ENCODE data around the gene PLD2.
"Not testable (repeated sequence)": the region's sequence is repeated elsewhere in the genome, so short reads cannot be mapped to it uniquely, and the experiment has no call there.

Gene PLD2

DNA sequence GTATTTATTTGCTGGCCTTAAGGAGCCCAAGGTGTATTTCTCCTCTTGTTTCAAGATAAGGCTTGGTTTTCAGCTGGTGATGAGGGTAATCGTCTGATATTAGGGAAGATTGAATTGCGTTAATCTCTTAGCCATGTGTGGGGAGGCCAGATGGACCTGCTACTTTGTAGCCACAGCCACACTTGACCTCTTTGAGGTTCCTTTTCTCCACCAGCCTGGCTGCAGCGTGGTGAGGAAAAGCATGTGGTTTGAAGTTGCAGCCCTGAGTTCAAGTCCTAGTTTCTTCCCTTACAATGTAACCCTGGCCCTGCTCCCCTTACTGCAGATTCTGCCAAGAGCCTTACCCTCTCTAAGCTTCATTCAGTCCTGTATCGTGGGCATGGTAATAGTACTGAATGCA, 29.3 kb downstream of the PLD2 start:
- DNase-seq (ENCODE audit: low spot score): no peak

DNA sequence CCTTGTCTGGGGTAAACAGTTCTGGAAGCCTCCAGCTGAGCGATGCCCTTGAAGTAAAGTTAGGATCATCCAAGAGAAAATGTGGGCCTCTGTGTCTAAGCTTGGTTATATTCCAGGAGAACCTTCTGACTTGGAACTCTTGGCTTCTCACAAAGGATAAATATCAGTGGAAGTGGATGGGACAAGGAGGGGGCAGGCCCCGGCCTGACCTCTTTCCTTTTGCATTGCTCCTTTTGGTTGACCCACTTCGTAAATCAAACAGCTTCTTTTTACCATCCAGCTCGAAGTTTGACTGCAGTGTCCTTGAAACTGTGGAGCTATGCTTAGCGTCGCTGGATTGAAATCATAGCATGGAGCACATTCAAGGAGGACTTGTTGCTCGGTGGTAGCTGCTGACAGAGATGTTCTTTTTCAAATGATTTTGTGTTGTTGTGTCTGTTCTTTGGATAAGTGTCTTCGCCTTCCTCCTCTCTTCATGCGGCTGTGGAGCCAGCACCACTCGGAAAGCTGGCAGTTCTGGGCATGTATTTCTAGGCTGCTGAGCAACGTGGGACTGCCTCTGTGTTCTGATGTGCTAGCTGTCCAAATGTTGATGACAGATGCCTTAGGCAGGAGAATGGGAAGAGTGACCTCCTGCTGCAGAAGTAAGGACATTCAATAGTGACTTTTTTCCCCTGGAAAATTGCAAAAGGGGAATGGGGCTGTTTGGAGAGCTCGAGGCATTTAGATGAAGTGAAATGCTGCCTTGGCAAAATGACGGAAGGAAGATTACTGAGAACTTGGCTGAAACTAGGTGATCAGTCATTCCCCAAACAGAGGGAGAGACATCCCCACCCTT, 30.7 kb downstream of the PLD2 start:
- peak; percentile 82 for DNase-seq (ENCODE audit: low spot score)

DNA sequence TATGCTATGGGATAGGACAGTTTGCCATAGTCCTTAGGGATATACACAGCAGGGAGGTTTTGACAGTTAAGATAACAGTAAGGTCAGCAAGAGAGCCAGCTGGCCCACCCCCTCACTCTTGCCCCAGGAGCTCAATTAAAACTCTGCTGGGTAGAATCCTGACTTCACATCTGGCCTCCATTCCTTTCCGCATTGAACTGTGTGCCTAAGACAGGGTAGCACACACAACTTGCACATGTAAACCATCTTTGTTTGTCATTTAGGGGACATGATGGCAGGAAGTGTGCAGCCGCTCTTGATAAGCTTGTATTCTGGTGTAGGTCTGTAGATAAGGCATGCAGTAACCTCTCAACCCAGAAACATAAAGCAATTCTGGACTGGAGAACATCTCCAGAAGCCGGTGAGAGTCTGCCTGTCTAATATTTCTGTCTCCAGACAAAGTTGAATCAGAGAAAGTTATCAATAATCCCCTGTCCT, 31.4 kb downstream of the PLD2 start:
- no peak for DNase-seq (ENCODE audit: low spot score)

DNA sequence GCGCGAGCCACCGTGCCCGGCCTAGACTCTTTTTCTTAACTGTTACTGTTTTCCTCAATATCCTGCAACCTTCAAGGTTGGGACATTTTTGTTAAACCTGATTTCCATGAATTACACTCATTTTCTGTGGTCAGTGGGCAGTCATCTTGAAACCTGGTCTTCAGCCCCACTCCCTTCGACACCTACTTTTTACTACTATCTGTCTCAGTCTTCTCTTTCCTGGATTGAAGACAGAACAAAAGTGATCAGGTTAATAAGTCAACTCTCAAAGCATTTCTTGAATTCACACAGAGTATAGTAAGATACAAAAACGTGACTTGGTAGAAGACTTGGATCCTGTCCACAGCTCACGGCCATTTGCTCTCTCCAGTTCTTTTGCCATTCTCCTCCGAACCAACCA, 32.3 kb downstream of the PLD2 start:
- DNase-seq (ENCODE audit: low spot score): no peak

DNA sequence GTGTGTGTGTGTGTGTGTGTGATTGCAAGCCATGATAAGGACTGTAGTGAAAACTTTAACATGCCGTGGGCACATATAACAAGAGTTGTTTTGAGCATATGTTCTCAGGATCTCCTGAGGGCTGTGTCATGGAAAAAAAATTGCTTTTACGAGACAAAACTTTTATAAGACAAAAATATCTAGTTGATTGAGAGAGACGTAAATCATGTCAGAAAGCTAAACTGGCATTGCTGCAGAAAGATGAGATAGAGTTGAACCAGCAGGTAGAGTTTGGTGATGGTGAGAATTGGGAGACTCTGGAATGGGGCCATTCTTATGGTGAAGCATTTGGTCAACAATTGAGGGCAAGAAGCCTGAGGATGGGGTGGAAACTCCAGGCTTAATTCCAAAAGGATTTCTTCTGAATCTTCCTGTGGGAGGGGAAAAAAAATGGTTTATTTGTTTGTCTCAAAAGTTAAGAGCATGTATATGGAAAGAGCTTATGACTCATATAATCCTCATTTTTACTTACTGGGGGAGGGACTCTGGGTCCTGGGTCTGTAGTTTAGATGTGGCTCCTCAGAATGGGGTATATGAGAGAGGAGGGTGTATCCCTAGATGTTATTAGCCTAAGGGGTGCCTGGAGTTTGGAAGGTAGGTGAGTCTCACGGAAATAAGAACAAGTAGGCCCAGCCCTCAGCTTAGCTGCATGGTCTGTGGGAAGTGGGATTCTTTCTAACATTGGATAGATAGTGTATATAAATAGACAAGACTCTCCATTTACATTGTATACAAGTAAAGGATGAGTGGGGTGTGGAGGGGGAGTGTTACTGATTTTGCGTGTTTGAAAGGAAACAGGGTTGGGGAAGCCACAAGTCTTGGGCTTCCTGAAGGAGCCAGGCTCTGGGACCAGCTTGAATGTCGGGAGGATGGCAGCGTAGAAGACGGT, 33.3 kb downstream of the PLD2 start:
- no peak for DNase-seq (ENCODE audit: low spot score)

DNA sequence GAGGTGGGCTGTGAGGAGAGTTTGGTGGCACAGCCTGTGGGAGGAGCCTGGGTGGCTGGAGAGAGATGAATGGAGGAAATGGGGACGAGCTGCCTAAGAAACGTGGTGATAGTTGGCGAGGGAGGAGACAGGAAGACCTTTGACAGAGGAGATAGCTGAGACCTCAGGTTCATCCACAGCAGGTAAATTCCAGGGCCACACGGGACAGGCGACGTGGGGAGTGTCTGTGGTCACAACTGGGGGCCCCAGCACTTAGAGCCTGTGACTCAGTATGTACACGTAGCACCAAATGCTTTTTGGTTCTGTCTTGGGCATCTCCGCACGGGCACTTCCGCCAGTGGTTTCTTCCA, 33.9 kb downstream of the PLD2 start:
- no peak for DNase-seq (ENCODE audit: low spot score)

DNA sequence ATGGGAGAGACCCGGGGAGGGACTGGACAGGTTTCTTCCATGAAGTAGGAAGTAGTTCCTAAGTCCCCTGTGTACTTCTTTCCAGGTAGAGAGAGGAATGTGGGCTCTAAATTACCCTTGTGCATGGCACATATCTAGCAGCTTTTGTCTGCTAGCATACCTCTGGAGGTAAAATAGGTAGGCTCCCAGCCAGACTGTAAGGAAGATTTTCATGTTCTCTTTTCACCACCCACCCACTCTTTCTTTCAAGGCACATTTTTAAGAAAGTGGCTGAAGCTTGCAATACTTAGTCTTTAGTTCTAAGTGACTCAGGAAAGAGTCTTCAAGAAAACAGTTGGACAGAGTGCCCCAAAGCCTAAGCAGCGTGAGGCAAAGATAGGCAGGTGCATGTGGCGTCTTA, 35.4 kb downstream of the PLD2 start:
- DNase-seq (ENCODE audit: low spot score): no peak

DNA sequence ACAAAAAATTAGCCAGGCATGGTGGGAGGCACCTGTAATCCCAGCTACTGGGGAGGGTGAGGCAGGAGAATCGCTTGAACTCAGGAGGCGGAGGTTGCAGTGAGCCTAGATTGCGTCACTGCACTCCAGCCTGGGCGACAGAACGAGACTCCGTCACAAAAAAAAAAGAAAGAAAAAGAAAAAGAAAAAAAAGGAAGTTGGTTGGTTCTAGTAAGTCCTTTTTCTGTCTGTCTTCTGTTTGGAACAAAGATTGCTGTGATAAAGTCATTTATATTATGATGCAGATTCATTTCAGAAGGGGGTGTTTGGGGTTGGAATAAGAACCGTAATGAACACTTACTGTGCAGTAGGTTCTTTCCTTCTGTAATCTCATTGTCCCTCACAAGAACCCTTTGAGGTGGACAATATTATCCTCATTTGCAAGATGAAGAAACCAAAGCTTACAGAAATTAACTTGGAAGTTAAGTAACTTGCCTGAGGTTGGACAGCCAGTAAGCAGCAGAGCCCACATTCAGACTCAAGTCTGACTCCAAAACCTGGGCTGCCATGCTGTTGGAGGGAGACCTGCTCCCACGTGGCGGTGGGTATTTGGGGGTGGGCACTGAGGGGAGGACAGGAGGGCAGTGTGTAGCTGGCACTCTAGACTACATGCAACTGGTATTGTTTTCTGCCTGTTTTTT, 36.5 kb downstream of the PLD2 start:
- no peak for DNase-seq (ENCODE audit: low spot score)

DNA sequence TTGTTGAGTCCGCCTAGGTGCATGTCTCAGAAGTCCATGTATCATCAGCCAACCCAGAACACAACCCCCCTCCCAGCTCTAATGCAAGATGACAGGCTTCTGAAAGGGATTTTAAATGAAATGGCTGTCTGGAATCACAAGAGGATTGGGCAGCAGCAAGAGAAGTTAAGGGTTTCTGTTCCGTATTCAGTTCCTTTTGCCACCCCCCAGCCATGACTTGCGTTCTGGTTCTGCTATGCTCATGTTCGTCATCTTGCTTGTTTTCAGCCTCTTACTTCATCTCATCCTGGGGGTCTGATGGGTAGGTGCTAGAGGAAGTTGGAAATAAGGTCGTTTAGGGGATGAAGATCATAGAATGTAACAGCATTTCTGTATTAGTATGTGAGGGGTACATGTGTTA, 38.2 kb downstream of the PLD2 start:
- DNase-seq (ENCODE audit: low spot score): peak; percentile 65

DNA sequence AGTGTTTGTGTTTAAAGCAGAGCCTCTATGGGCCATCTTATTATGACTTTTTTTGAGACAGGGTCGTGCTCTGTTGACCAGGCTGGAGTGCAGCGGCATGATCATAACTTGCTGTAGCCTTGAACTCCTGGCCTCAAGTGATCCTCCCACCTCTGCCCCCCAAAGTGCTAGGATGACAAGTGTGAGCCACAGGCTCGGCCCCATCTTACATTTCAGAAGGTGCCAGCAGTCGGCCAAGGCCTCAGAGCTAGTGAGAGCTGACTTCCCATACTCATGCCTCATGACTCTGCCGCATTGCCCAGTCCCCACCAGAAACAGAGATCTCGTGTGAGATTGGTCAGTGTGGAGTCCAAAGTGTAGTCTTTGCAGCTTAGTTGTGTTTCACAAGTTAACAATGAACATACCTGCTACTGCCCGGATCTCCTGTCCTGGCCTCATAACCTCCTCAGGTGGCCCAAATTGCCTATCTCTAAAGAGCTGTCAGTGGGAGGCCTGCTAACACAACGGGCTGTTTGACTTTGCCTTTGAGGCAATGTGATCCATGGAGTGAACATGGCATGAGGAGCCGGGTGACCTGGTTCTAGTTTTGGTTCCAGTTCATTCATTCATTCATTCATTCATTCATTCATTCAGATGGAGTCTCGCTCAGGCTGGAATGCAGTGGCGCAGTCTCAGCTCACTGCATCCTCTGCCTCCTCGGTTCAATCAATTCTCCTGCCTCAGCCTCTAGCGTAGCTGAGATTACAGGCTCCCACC, 39.9 kb downstream of the PLD2 start:
- DNase-seq (ENCODE audit: low spot score): no peak

DNA sequence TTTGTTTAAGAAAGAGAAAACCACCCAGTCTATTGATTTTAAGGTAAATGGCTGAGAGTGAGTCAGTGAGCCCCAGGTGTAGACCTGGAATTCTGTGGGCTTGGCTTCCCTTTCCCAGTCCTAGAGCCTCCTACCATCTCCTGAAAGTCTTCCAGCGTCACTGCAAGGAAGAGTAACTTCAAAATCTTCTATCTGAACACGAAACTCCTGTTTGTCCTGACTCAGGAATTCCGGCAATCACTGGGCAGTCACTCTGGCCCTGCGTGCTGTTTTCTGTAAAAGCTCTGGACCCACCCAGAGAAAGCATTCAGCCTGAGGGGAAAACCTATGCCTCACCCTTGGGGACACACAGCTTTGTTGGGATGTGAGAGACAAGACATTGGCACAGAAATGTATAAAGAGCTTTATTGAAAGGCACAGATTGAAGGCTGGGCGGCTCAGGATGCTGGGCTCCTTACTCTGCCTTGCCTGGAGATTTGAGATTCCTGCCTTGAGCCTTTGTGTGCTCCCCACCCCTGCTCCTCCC, 42.1 kb downstream of the PLD2 start:
- DNase-seq (ENCODE audit: low spot score): no peak

DNA sequence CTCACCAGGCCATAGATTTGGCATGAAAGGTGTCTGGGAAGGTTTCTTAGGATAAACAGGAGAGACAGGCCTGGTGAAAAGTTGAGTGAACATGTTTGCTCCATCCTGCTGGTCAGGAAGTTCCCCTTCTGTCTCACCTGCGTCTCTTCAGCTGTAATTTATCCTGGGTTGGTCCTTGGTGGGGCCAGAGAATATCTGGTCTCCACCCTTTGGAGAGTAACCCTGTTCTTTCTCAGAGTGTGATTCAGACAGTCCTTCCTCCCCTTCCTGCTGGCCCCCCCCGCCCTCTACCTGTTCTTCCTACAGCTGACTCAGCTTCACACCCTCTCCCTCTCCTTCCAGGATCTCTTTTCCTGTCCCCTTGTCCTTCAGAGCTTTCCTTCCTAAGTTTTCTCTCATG, 43.3 kb downstream of the PLD2 start:
- no peak for DNase-seq (ENCODE audit: low spot score)

DNA sequence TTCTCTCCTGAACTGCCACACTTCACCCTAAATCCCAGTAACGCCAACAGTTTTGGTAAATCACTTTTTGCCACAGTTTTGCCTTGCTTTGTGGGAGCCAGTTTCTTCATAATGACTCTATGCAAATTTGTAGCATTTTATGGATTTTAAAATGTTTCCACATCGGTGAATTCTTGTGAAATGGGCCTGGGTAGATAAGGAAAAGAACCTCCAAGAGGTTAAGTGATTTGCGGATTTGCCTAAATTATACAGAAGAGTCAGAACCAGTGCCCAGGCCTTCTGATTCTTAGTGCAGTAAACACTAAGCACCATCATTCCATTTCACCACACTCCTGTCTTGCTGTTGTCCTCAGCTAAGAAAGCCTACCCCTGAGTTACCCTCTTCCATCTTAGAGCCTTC, 44.1 kb downstream of the PLD2 start:
- no peak for DNase-seq (ENCODE audit: low spot score)

DNA sequence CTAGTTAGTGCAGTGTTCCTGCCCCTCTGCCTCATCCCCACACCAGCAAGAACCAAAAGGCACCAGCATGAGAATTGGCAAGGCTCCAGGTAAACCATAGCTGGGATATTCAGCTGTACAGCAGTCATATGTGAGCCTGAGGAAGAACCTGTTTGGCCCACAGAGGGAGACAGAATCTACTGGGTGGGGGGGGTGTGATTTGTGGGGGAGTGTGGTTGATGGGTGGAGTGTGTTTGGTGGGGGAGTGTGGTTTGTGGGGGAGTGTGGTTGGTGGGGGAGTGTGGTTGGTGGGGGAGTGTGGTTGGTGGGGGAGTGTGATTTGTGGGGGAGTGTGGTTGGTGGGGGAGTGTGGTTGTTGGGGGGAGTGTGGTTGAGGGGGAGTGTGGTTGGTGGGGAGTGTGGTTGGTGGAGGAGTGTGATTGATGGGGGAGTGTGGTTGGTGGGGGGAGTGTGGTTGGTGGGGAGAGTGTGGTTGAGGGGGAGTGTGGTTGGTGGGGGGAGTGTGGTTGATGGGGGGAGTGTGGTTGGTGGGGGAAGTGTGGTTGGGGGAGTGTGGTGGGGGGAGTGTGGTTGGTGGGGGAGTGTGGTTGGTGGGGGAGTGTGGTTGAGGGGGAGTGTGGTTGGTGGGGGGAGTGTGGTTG, 45.7 kb downstream of the PLD2 start:
- DNase-seq (ENCODE audit: low spot score): no peak

DNA sequence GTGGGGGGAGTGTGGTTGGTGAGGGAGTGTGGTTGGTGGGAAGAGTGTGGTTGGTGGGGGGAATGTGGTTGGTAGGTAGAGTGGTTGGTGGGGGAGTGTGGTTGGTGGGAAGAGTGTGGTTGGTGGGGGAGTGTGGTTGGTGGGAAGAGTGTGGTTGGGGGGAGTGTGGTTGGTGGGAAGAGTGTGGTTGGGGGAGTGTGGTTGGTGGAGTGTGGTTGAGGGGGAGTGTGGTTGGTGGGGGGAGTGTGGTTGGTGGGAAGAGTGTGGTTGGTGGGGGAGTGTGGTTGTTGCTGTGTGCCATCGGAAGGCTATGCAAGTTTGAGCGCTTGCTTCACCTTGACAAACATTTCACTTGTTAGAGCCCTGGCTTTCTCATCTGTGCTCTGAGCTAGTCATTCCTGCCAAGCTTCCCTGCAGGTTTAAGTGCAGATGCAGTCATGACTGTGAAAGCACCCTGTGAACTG, 46.3 kb downstream of the PLD2 start:
- DNase-seq (ENCODE audit: low spot score): no peak

DNA sequence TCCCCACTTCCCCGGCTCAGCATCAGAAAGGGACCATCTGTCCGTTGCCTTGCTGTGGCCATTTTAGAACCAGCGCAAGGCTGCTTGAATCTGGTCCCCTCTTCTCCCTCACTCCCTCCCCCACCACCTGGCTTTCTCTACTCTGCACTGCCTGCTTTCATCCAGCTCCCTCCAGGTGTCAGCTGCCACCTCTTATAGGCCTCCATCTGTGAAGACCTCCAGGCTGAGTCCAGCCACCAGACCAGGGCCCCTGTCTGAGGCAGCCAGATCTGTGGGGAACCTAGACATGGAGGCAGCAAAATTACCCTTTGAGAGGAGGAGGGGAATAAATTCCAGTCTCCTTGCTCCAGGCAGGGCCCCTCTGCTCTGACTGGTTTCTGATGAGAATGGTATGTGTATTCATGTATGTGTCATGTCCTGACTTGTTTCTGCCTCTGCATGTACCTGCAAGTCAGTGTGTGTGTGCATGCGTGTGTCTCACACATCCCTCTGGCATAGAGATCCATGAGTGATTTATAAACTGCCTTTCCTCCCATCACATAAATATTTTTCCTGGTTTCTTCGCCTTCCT, 47.2 kb downstream of the PLD2 start:
- DNase-seq (ENCODE audit: low spot score): no peak

DNA sequence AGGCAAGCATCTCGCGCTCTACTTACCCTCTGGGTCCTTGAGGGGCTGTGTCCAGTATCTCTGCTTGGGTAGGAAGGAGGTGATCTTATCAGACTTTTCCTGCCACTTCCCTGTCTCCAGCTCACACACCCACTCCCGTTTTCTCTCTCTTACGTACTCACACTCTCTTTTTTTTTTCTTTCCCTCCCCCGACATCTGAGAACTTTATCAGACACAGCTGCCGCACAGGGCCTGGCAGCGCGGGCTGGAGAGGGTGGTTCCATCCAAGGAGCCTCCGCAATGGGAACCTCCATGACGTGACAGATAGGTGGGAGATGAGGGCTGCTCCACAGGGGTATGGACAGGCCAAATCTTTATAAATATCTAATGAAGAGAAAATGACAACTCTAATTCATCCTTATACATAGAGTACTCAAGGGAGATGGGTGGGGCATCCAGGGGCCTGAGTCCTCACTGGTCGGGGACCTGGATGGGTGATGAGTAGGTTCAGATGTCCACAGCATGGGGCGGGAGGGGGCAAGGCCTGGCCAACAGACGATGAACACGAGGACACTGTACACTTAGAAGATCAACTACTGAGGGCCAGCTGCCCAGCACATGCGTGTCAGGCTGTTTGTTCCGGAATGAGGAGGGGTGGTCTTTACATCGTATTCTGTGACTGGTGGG, 49.5 kb downstream of the PLD2 start:
- DNase-seq (ENCODE audit: low spot score): no peak

DNA sequence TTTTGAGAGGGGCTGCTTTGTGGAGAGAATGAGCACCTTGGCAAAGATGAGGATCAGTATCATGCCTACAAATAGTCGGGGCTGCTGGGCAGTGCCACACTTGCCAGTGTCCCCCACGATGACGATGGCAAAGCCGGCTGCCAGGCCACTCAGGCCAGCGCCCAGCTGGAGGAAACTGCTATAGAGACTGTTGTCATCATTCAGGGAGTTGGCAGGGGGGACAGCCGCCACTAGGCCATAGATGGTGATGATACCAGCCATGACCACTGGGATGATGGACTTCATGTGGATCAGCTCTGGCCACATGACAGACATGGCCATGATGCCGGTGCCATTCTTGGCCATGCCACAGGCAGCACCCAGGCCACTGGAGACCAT, 50.0 kb downstream of the PLD2 start:
- DNase-seq (ENCODE audit: low spot score): peak; percentile 78

DNA sequence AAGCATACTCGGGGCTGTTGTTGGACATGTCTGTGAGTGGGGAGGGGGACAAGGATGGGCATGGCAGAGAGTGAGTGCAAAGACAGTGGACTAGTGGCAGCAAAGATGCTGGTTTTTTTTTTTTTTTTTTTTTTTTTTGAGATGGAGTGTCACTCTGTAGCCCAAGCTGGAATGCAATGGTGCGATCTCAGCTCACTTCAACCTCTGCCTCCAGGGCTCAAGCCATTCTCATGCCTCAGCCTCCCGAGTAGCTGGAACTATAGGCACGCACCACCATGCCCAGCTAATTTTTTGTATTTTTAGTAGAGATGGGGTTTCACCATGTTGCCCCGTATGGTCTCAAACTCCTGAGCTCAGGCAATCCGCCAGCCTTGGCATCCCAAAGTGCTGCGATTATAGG, 50.4 kb downstream of the PLD2 start:
- DNase-seq (ENCODE audit: low spot score): not testable (repeated sequence)

Data from Ammon's horn (tissue), 1 donor.